SH-SY5Y (cell line): Measurements from ENCODE around the gene HOXB5.

Experiments used
- GATA2 ChIP-seq: IDR thresholded peaks from 2 replicates; pipeline ENCODE4 v1.6.1; 2011; ENCODE audit warnings: mild to moderate bottlenecking, low read depth, low read length
- GATA3 ChIP-seq: IDR thresholded peaks from 2 replicates; pipeline ENCODE4 v1.6.1; 2011; ENCODE audit warnings: low read depth, mild to moderate bottlenecking, low read length, moderate library complexity

DNA sequence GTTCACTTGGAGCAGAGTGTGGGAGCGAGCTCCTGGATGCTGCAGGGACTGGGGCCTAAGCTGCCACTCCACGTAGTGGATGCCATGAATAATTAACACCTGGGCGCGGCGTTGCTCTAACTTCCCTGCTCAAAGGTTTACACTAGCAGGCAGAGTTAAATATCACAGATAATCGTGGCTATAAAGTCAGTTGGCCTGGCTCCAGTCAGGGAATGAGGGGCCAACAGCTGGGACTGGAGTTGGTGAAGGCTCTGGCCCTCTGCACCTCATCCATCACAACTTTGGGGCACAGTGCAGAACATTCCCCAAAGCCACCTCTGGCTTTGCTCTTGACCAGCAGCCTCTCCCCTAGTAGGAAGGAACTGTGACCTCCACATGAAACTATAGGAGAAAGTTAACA lies 26.4 kb downstream of the HOXB5 start:
- TF ChIP-seq GATA3 = no peak
- TF ChIP-seq GATA2 = no peak
